Measurements from ENCODE around the gene FILIP1.

FILIP1 gene

GRCh38 chr6:75292555-75292954 is 201.0 kb downstream of the FILIP1 start:
- no peak overlapping the region for H3K4me3 ChIP-seq (ENCODE audit: low read depth, low read length)
- DNase-seq (ENCODE audit: low read depth), result no peak
- no peak for TF ChIP-seq CTCF (IDR thresholded peaks at IDR 0.05; ENCODE audit: low read depth, low read length, missing control alignments)

GRCh38 chr6:75291744-75292143 is 201.9 kb downstream of the FILIP1 start:
- DNase-seq (ENCODE audit: low read depth), result no peak
- no peak for TF ChIP-seq CTCF (IDR thresholded peaks at IDR 0.05; ENCODE audit: low read depth, low read length, missing control alignments)
- H3K4me3 ChIP-seq (ENCODE audit: low read depth, low read length), result no peak overlapping the region

- no peak for TF ChIP-seq CTCF (IDR thresholded peaks at IDR 0.05; ENCODE audit: low read depth, low read length, missing control alignments)
- H3K4me3 ChIP-seq (ENCODE audit: low read depth, low read length), result no peak overlapping the region
- DNase-seq (ENCODE audit: low read depth), result no peak
These were observed 202.3 kb downstream of the FILIP1 start for GRCh38 chr6:75291331-75291730.

- TF ChIP-seq CTCF (IDR thresholded peaks at IDR 0.05; ENCODE audit: low read depth, low read length, missing control alignments), result no peak
- no peak for DNase-seq (ENCODE audit: low read depth)
- no peak overlapping the region for H3K4me3 ChIP-seq (ENCODE audit: low read depth, low read length)
These were observed 203.3 kb downstream of the FILIP1 start for GRCh38 chr6:75290136-75290945.

GRCh38 chr6:75288023-75288422 is 205.6 kb downstream of the FILIP1 start:
- H3K4me3 ChIP-seq (ENCODE audit: low read depth, low read length), result no peak overlapping the region
- no peak for TF ChIP-seq CTCF (IDR thresholded peaks at IDR 0.05; ENCODE audit: low read depth, low read length, missing control alignments)
- DNase-seq (ENCODE audit: low read depth), result no peak

- TF ChIP-seq CTCF (IDR thresholded peaks at IDR 0.05; ENCODE audit: low read depth, low read length, missing control alignments), result no peak
- H3K4me3 ChIP-seq (ENCODE audit: low read depth, low read length), result no peak overlapping the region; the same call in 1 of the 2 replicates
- no peak for DNase-seq (ENCODE audit: low read depth)
These were observed 206.2 kb downstream of the FILIP1 start for GRCh38 chr6:75287424-75287823.

- H3K4me3 ChIP-seq (ENCODE audit: low read depth, low read length), result no peak overlapping the region; the same call in 1 of the 2 replicates
- no peak for DNase-seq (ENCODE audit: low read depth)
- no peak for TF ChIP-seq CTCF (IDR thresholded peaks at IDR 0.05; ENCODE audit: low read depth, low read length, missing control alignments)
These were observed 206.6 kb downstream of the FILIP1 start for GRCh38 chr6:75286955-75287354.

Measured in GM12864 (cell line).